ENCODE measurements around the gene CCL23.

- TF ChIP-seq REST (IDR thresholded peaks at IDR 0.05; ENCODE audit: borderline replicate concordance) (no peak), EZH2 (IDR thresholded peaks at IDR 0.05; ENCODE audit: borderline replicate concordance, insufficient read depth, low read length, poor library complexity, severe bottlenecking) (no peak), EP300 (conservative IDR thresholded peaks at IDR 0.05; ENCODE audit: poor library complexity, severe bottlenecking) (no peak), CTCF (IDR thresholded peaks at IDR 0.05; ENCODE audit: poor library complexity, severe bottlenecking) (no peak)
Measured at GRCh38 chr17:36027761-36028160, 10.0 kb upstream of the CCL23 start.

Data from neural cell (in vitro differentiated cells).